ENCODE data around the gene MAPK4.
"Not testable (repeated sequence)": the region's sequence is repeated elsewhere in the genome, so short reads cannot be mapped to it uniquely, and the experiment has no call there.

Gene MAPK4

DNA sequence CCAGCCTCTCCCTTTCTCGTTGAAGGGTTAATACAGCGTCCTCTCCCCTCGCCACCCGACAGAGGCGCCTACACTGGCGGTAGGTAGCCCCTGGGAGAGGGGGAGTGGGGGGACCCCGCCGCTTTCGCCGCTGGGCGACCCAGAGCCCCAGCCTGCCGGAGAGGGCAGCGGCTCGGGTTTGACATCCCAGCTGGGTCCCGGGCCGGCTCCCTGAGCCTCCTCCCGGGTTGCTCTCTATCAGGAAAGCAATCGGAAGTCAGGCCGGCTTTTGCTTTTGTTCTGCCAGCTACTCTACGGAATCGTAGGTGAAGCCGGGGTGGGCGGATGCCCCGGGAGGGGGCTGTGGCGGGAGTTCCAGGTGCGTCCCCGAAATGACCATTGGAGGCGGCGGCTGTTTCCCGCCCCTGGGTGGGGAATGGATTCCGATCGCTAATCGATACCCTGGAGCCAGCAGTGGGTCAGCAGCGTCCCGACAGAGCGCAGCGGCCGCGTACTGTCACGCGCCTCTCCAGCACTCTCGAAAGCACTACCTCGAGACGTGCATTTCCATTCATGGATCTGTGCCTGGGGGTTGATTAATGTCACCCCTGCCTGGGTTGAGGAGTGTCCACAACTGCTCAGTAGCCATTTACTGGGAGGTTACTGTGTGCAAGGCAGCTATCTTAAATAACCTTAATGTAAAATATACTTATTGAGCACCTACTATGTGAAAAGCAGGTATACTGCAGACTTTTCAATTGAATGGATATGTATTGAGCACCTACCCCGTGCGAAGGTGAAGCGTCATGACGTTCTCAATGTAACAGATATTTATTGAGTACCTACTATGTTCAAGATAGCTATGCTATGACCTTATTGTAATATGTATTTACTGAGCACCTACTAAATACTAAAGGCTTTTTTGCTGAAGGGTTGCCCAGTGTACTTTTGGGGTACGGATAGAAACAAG lies 1.1 kb downstream of the MAPK4 start:
- Mint-ChIP-seq H3K4me3 (no peak overlapping the region), H3K9me3 (peaks cover 1% of the 10 kb centered on the region), H3K27me3 (ENCODE audit: low read depth) (peaks cover 63% of the 10 kb centered on the region), H3K36me3 (ENCODE audit: low read depth) (no peaks in the 10 kb centered on the region), H3K4me1 (ENCODE audit: low read depth) (no peaks in the 10 kb centered on the region), H3K27ac (no peak overlapping the region)

DNA sequence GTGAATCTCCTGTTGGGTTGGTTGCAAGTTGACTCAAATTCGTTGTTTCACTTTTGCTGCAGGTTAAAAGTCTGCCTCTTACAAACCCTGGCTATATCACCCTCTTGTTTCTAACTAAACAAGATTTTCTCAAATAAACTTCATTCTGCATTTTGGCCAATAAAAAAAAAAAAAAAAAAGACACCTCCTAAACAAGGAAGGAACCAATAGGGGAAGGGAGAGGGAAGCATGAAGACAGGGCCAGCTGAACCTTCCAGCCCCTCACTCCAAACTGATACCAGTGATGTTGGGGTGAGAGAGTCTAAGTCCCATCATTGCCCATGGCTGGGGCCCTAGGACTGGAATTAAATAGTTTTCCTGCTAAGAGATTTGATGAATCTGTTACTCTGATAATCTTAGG lies 2.4 kb downstream of the MAPK4 start:
- not testable (repeated sequence) for H3K36me3 Mint-ChIP-seq (ENCODE audit: low read depth); H3K4me3 Mint-ChIP-seq; H3K4me1 Mint-ChIP-seq (ENCODE audit: low read depth); H3K27ac Mint-ChIP-seq; H3K9me3 Mint-ChIP-seq
- H3K27me3 Mint-ChIP-seq (ENCODE audit: low read depth): peaks cover 54% of the 10 kb centered on the region

DNA sequence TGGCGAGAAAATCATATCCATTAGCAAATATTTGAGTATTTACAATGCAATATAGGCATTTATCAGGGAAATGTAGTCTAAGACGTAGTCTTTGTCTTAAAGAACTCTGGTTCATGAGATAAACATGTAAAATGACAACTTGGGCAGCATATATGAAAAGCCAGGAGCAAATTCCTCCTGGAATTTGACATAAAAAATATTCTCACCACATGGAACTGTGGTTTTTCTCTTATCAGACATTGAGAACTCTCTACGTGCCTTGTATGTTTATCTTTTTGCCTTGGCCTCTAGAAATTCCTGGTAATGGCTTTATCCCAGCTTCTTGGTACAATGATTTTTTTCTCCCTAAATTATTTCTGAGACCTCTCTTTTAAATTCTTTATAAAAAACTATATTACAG lies 2.8 kb downstream of the MAPK4 start:
- Mint-ChIP-seq H3K4me3 (no peak overlapping the region), H3K4me1 (ENCODE audit: low read depth) (no peaks in the 10 kb centered on the region), H3K9me3 (no peaks in the 10 kb centered on the region), H3K36me3 (ENCODE audit: low read depth) (no peaks in the 10 kb centered on the region), H3K27me3 (ENCODE audit: low read depth) (peaks cover 50% of the 10 kb centered on the region), H3K27ac (no peak overlapping the region)

GRCh38 chr18:50563376-50563775 lies 3.5 kb downstream of the MAPK4 start:
- Mint-ChIP-seq H3K4me3 (no peak overlapping the region), H3K36me3 (ENCODE audit: low read depth) (no peaks in the 10 kb centered on the region), H3K9me3 (no peaks in the 10 kb centered on the region), H3K27ac (no peak overlapping the region), H3K27me3 (ENCODE audit: low read depth) (peaks cover 43% of the 10 kb centered on the region), H3K4me1 (ENCODE audit: low read depth) (no peaks in the 10 kb centered on the region)

DNA sequence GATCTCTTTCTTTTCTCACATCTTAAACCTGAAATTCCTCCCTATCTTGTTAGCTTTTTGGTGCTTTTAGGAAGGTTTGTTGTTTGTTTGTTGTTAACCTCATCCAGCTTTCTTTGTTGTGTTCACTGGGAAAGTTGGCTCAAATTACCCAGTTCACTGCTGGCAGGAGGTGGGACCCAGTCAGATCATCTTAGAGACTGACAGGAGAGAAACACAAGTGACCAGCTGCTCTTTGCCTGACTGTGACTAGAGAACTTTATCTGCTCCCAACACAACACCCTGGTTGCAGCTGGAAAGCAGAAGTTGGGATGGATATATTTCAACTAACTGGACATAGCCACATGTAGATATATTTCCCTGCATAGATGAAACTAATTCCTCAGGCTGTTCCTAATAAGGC lies 10.0 kb downstream of the MAPK4 start:
- Mint-ChIP-seq H3K36me3 (ENCODE audit: low read depth) (no peaks in the 10 kb centered on the region), H3K27ac (no peak overlapping the region), H3K4me3 (no peak overlapping the region), H3K4me1 (ENCODE audit: low read depth) (no peaks in the 10 kb centered on the region), H3K27me3 (ENCODE audit: low read depth) (peaks cover 7% of the 10 kb centered on the region), H3K9me3 (no peaks in the 10 kb centered on the region)

DNA sequence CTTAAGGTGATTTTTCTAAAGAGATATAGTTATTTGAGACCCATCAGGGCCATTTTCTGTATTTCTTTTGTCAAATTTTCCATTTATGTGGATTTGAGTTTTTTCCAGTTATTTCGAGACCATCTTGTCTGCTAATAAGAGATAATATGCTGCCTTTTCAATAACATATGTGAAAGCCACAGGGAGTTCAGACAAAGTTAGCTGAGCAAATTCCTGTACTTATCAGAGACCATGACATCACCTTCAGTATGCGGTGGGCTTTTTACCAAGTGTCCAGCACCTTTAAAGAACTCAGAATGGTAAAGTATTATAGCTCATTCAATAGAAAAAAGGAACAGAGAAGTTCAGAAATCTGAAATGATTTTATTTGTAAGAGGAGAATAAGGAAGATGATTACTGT lies 11.7 kb downstream of the MAPK4 start:
- H3K9me3 Mint-ChIP-seq: no peaks in the 10 kb centered on the region
- H3K36me3 Mint-ChIP-seq (ENCODE audit: low read depth): no peaks in the 10 kb centered on the region
- H3K4me3 Mint-ChIP-seq: no peak overlapping the region
- H3K27ac Mint-ChIP-seq: no peak overlapping the region
- no peaks in the 10 kb centered on the region for H3K4me1 Mint-ChIP-seq (ENCODE audit: low read depth)
- peaks cover 6% of the 10 kb centered on the region for H3K27me3 Mint-ChIP-seq (ENCODE audit: low read depth)

DNA sequence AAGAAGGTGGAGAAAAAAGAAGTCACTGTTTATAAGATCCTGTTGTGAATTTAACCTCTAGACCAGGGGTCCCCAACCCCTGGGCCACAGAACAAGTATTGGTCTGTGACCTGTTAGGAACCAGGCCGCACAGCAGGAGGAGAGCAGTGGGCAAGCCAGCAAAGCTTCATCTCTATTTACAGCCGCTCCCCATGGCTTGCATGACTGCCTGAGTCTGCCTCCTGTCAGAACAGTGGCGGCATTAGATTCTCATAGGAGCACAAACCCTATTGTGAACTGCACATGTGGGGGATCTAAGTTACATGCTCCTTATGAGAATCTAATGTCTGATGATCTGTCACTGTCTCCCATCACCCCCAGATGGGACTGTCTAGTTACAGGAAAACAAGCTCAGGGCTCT lies 13.3 kb downstream of the MAPK4 start:
- H3K36me3 Mint-ChIP-seq (ENCODE audit: low read depth); H3K27me3 Mint-ChIP-seq (ENCODE audit: low read depth); H3K9me3 Mint-ChIP-seq; H3K27ac Mint-ChIP-seq; H3K4me3 Mint-ChIP-seq; H3K4me1 Mint-ChIP-seq (ENCODE audit: low read depth): not testable (repeated sequence)

DNA sequence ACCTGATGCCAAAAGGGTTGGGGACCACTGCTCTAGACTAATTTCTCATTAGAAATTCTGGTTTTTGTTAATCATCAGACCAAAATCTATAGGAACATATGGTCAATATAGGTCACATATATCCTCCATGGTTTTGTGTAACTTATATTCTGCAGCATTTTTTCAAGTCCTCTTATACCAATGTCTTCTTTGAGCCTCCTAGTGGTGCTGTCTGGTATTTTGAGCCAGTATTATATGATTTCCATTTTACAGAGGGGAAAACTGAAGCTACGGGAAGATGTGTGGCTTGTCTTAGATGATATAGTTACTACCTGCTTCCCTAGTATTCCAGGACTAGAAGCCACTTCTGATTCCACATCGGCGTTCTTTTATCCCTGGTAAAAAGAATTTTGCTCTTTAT lies 13.8 kb downstream of the MAPK4 start:
- Mint-ChIP-seq H3K9me3 (no peaks in the 10 kb centered on the region), H3K36me3 (ENCODE audit: low read depth) (no peaks in the 10 kb centered on the region), H3K4me1 (ENCODE audit: low read depth) (no peaks in the 10 kb centered on the region), H3K27ac (no peak overlapping the region), H3K27me3 (ENCODE audit: low read depth) (peaks cover 4% of the 10 kb centered on the region), H3K4me3 (no peak overlapping the region)

- Mint-ChIP-seq H3K4me1 (ENCODE audit: low read depth) (no peaks in the 10 kb centered on the region), H3K36me3 (ENCODE audit: low read depth) (no peaks in the 10 kb centered on the region), H3K27me3 (ENCODE audit: low read depth) (no peaks in the 10 kb centered on the region), H3K27ac (no peak overlapping the region), H3K4me3 (no peak overlapping the region), H3K9me3 (peaks cover 4% of the 10 kb centered on the region)
Measured at GRCh38 chr18:50578030-50578429, 18.1 kb downstream of the MAPK4 start.

DNA sequence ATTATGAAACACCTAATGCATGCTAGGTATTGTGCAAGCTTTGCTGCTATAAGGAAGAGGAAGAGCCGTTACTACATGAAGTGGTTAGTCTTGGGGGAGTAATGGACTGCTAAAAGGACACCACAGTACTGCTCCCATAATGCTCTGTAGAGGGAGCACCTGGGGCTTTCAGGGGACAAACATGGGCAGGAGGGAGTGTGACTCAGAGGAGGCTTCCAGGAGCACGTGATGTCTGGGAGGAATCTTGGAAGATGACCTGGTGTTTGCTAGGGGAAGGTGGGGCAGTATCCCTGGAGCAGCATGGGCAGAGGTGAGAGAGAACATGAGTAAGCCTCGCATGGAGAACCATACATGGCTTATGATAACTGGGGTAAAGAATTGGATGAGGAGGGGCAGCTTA lies 18.8 kb downstream of the MAPK4 start:
- Mint-ChIP-seq H3K27ac (no peak overlapping the region), H3K27me3 (ENCODE audit: low read depth) (no peaks in the 10 kb centered on the region)

GRCh38 chr18:50579061-50579774 lies 19.3 kb downstream of the MAPK4 start:
- no peaks in the 10 kb centered on the region for H3K27me3 Mint-ChIP-seq (ENCODE audit: low read depth)

More for the DNA sequence above, 18.8 kb downstream of the MAPK4 start:
- H3K9me3 Mint-ChIP-seq: peaks cover 4% of the 10 kb centered on the region
- H3K4me3 Mint-ChIP-seq: no peak overlapping the region
- H3K36me3 Mint-ChIP-seq (ENCODE audit: low read depth): no peaks in the 10 kb centered on the region
- H3K4me1 Mint-ChIP-seq (ENCODE audit: low read depth): no peaks in the 10 kb centered on the region

DNA sequence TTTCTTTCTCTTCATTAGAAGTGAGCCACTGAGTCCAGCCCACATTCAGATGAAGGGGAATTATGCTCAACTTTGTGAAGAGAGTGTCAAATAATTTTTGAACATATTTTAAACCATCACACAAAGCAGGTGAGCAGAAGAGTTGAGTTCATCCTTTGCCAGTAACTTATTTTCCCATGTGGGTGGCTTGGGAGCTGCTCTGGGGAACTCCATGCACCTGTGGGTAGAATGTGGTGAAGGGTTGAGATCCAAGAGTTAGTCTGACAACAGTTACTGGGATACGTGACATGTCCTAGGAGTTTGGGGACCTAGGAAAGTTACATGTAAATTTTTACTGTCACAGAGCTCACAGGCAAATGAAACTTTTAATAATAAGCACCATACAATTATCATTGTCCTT lies 21.6 kb downstream of the MAPK4 start:
- no peak overlapping the region for H3K4me3 Mint-ChIP-seq
- H3K27me3 Mint-ChIP-seq (ENCODE audit: low read depth): no peaks in the 10 kb centered on the region
- H3K4me1 Mint-ChIP-seq (ENCODE audit: low read depth): no peaks in the 10 kb centered on the region
- peaks cover 18% of the 10 kb centered on the region for H3K9me3 Mint-ChIP-seq
- H3K27ac Mint-ChIP-seq: no peak overlapping the region
- no peaks in the 10 kb centered on the region for H3K36me3 Mint-ChIP-seq (ENCODE audit: low read depth)

More at GRCh38 chr18:50579061-50579774, 19.3 kb downstream of the MAPK4 start:
- Mint-ChIP-seq H3K4me3 (no peak overlapping the region), H3K4me1 (ENCODE audit: low read depth) (no peaks in the 10 kb centered on the region), H3K9me3 (peaks cover 8% of the 10 kb centered on the region), H3K36me3 (ENCODE audit: low read depth) (no peaks in the 10 kb centered on the region), H3K27ac (no peak overlapping the region)

DNA sequence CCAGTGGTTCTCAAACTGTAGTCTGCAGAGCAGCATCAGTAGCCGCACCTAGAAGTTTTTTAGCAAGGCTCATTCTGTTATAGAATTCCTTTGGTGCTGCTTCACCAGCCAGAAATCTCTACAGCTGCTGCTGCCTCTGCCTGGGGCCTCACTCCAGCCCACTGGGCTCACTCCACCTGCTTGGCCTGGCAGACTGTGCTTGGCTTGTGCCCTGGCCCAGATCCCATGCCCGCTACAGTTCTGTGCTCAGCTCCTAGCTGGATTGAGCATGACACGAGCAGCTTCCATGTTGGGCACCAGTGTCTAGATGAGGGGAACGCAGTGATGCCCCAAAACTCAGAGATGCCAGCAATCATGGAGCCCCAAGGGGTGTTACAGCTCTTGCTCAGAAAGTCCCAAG lies 22.6 kb downstream of the MAPK4 start:
- H3K4me3 Mint-ChIP-seq: no peak overlapping the region
- H3K27me3 Mint-ChIP-seq (ENCODE audit: low read depth): no peaks in the 10 kb centered on the region
- H3K27ac Mint-ChIP-seq: no peak overlapping the region
- no peaks in the 10 kb centered on the region for H3K36me3 Mint-ChIP-seq (ENCODE audit: low read depth)
- no peaks in the 10 kb centered on the region for H3K4me1 Mint-ChIP-seq (ENCODE audit: low read depth)
- H3K9me3 Mint-ChIP-seq: peaks cover 18% of the 10 kb centered on the region

DNA sequence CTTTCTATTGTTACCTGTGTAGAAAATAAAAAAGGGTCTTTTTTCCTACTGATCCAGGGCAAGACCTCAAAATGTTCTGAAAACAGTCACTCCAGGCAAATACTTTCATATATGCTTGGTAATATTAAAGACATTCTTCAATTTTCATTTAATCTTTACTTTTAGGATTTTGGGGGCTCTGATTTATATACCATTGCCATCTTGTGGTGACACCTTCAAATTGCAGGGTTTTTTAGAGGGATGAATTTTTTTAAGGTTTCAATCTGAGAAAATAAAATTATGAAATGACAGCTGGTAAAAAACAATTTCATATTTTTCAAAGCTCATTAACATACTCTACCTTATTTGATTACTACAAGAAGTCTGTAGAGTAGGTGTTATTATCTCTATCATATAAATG lies 26.8 kb downstream of the MAPK4 start:
- Mint-ChIP-seq H3K9me3 (peaks cover 18% of the 10 kb centered on the region), H3K36me3 (ENCODE audit: low read depth) (no peaks in the 10 kb centered on the region), H3K27ac (no peak overlapping the region), H3K4me1 (ENCODE audit: low read depth) (no peaks in the 10 kb centered on the region), H3K27me3 (ENCODE audit: low read depth) (no peaks in the 10 kb centered on the region), H3K4me3 (no peak overlapping the region)

GRCh38 chr18:50590593-50590992 lies 30.7 kb downstream of the MAPK4 start:
- peaks cover 8% of the 10 kb centered on the region for H3K9me3 Mint-ChIP-seq
- no peaks in the 10 kb centered on the region for H3K4me1 Mint-ChIP-seq (ENCODE audit: low read depth)
- H3K4me3 Mint-ChIP-seq: no peak overlapping the region
- H3K27ac Mint-ChIP-seq: no peak overlapping the region
- no peaks in the 10 kb centered on the region for H3K27me3 Mint-ChIP-seq (ENCODE audit: low read depth)
- H3K36me3 Mint-ChIP-seq (ENCODE audit: low read depth): no peaks in the 10 kb centered on the region
